Measurements from ENCODE around the gene LRP5. TPM values are rescaled to one million over a fixed set of nuclear protein-coding genes. Genes with fewer than 3 reads are reported as not detected.

The LRP5 gene
- total RNA-seq, 4 donors from 2014 or later = 45.8 to 75.5 (median 54.3) TPM

GRCh38 chr11:68329978-68330699 is 17.7 kb downstream of the LRP5 start:
- 80 to 85% methylated on average over 8 to 13 of the region's 13 CpGs for WGBS, 2 donors
- no peak for DNase-seq

GRCh38 chr11:68330700-68331337 is 18.4 kb downstream of the LRP5 start:
- Histone ChIP-seq H3K27me3 (no peaks in the 10 kb centered on the region), H3K4me3 (replicated peaks in 1 of 3) (no peak overlapping the region), H3K4me1 (peaks cover 48 to 86% of the 10 kb centered on the region in 2 donors), H3K36me3 (no peaks in the 10 kb centered on the region), H3K27ac (peak overlapping the region in 2 of 3 donors; percentile 55 to 71), H3K9me3 (no peaks in the 10 kb centered on the region)
- intact Hi-C loops (cut with DNase I) = no loop called here
- no peak for TF ChIP-seq POLR2A (IDR thresholded peaks at IDR 0.05)
- no peak for TF ChIP-seq CTCF (IDR thresholded peaks at IDR 0.05)
- whole genome bisulfite sequencing, 2 donors = 81 to 89% methylated on average over 16 of the region's 16 CpGs
- DNase-seq = no peak

More at GRCh38 chr11:68329978-68330699, 17.7 kb downstream of the LRP5 start:
- no peaks in the 10 kb centered on the region for H3K9me3 ChIP-seq
- peaks cover 51 to 91% of the 10 kb centered on the region in 2 donors for H3K4me1 ChIP-seq
- H3K27me3 ChIP-seq = no peaks in the 10 kb centered on the region
- peak overlapping the region in 1 of 3 donors; percentile 53 for H3K27ac ChIP-seq
- TF ChIP-seq CTCF (IDR thresholded peaks at IDR 0.05) (no peak), POLR2A (IDR thresholded peaks at IDR 0.05) (no peak)
- no peaks in the 10 kb centered on the region for H3K36me3 ChIP-seq
- intact Hi-C loops (cut with DNase I) = no loop called here
- no peak overlapping the region for H3K4me3 ChIP-seq (replicated peaks in 1 of 3)

DNA sequence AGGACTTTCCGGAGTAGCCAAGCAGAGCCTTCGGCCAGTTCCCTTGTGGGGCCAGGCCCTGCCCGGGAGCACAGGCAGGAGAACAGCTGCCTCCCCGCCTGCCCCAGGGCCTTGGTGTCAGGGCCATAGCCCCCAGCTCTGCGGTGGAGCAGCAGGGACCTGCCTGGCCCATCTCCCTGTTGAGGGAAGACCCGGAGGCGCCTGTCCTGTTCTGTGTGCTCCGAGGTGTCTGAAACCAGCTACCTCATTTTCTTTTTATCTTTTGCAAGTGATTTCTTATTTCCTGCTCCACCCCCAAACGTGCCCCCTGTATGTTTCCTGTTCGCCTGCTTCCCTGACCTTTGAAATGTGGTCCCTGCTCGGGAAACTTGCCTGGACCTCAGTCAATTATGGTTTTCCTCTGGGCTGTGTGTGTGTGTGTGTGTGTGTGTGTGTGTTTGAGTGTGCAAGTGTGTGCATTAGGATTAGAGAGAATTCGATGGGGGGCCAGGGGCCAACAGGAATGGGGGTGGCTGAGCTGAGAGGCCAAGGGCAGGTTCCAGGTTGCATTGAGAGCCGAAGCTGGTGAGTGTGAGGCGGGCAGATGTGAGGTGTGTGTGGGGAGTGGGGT is 19.1 kb downstream of the LRP5 start:
- WGBS, 2 donors = 75 to 76% methylated on average over 14 of the region's 14 CpGs
- DNase-seq = no peak
- Histone ChIP-seq H3K4me1 (peaks cover 48 to 80% of the 10 kb centered on the region in 2 donors), H3K27ac (peak overlapping the region in 2 of 3 donors; percentile 55 to 75), H3K9me3 (no peaks in the 10 kb centered on the region), H3K27me3 (no peaks in the 10 kb centered on the region), H3K36me3 (no peaks in the 10 kb centered on the region), H3K4me3 (replicated peaks in 1 of 3) (no peak overlapping the region)
- intact Hi-C loops (cut with DNase I) = no loop called here
- no peak for TF ChIP-seq CTCF (IDR thresholded peaks at IDR 0.05)
- no peak for TF ChIP-seq POLR2A (IDR thresholded peaks at IDR 0.05)

DNA sequence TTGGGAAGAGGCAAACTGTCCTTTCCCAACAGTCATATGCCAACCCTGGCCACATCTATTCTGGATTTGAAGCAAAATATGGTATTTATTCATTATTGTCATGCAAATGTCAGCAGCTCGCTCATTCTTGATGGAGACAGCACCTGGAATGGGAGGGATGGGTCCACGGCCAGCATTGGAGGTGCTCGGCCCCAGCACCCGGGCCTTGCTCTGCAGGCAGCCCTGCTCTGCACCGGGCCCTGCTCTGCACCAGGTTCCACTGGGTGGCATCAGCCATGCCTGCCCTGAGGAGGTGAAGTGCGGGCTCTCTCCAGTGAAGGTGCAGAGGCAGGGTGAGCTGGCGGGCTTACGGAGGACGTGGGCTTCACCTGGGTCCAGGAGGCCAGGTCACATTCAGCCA is 19.8 kb downstream of the LRP5 start:
- no peak overlapping the region for H3K4me3 ChIP-seq (replicated peaks in 1 of 3)
- H3K27ac ChIP-seq = peak overlapping the region in 2 of 3 donors; percentile 51 to 75
- peaks cover 48 to 76% of the 10 kb centered on the region in 2 donors for H3K4me1 ChIP-seq
- no peaks in the 10 kb centered on the region for H3K36me3 ChIP-seq
- WGBS, 2 donors = 95 to 96% methylated on average over 9 of the region's 9 CpGs
- no peaks in the 10 kb centered on the region for H3K27me3 ChIP-seq
- intact Hi-C loops (cut with DNase I) = no loop called here
- DNase-seq = no peak
- TF ChIP-seq CTCF (IDR thresholded peaks at IDR 0.05) (no peak), POLR2A (IDR thresholded peaks at IDR 0.05) (no peak)
- H3K9me3 ChIP-seq = no peaks in the 10 kb centered on the region

DNA sequence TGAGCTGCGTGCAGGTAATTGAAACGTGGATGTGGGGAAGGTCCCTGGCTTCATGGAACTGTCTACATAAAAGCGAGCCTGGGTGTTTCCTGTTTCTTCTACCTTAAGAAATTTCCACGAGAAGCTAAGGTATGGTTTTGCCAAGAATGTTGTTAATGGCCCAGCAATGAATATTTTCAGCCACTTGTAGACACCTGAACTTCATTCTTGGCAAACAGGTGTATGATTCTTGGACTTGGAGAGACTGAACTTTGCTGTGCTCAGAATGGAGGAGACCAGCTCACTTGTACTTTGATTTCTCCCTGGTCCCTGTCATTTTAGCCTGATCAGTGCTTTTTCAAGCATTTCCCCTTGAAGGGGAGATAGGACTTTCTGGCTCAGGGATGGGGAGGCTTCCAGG is 20.8 kb downstream of the LRP5 start:
- Histone ChIP-seq H3K4me1 (peaks cover 38 to 74% of the 10 kb centered on the region in 2 donors), H3K27ac (peak overlapping the region; percentile 26 to 75 (median 51)), H3K4me3 (replicated peaks in 1 of 3) (no peak overlapping the region), H3K9me3 (no peaks in the 10 kb centered on the region), H3K36me3 (no peaks in the 10 kb centered on the region), H3K27me3 (no peaks in the 10 kb centered on the region)
- 26 to 56% methylated on average over 4 of the region's 4 CpGs for WGBS, 2 donors
- intact Hi-C loops (cut with DNase I) = no loop called here
- DNase-seq = no peak
- TF ChIP-seq CTCF (IDR thresholded peaks at IDR 0.05) (no peak), POLR2A (IDR thresholded peaks at IDR 0.05) (no peak)

Measured in thyroid gland (tissue), 4 donors.